Measurements from ENCODE around the gene NECAB2.

NECAB2 gene

GRCh38 chr16:83967091-83967490, 953 bp upstream of the NECAB2 start:
- no peak for DNase-seq

- DNase-seq = no peak
These were observed 335 bp downstream of the NECAB2 start for GRCh38 chr16:83968306-83968851.

DNA sequence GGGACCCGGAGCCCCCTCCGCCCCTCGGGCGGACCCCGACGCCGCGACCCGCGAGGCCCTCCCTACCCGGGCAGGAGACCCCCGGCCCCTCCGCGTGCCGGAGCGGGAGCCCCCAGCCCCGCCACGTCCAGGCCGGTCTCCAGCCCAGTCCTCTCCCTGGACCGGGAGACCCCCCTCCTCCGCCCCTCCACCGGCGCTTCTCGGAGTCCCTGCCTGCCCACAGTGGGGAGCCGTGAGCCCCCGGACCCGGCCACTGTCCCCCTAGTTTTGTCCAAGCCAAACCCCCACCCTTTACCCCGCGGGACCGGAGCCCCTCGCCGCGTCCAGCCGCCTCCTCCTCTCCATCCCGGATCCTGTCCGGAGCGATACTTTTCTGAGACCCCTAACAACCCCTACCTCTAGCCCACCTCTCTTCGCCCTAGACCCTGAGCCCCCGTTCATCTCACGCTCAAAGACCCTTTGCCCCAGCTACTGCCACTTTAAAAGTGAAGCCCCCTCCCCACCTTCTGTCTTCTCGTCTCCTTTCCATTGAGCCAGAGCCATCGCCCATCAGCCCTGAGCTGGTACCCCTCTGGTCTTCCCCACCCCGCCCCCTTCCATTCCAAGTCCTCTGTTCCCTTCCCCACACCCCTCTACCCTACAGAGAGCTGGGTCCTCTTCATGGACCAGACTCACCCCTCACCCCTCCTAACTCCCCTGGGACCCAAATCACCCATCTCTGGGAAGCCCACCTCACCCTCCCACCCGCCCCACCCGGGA, 1.0 kb downstream of the NECAB2 start:
- DNase-seq = no peak

DNA sequence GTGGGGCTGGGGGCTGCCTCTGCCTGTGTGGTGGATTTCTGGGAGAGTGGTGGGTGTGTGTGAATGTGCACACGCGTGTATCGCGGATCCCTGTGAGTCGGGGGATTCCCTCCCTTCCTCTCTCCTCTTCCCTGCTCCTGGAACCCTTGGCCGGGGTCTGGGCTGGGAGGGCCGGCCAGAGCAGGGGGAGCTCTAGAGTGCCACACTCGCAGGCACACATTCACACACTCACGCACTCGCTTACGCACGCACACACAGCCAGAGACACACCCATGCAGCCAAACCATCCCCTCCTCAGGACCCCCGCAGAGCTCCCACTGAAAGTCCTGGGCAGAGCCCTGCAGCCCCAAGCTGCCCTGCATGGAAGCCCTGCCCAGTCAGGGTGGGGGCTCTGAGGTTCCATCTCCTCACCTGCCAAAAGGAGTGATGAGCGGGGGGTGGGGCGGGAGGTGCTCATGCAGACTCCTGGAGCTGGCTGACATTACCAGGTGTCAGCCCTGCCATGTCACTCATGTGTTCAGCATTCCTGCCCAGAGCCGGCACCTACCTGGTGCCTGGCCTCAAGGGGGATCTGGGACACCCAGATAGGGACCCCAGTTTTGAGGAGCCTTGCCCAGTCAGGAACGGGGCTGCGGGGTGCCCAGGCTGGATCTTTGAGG, 1.9 kb downstream of the NECAB2 start:
- no peak for DNase-seq

GRCh38 chr16:83970430-83970815, 2.4 kb downstream of the NECAB2 start:
- DNase-seq = no peak

- DNase-seq = no peak
These were observed 3.4 kb downstream of the NECAB2 start for GRCh38 chr16:83971165-83972130.

GRCh38 chr16:83972256-83973008, 4.4 kb downstream of the NECAB2 start:
- DNase-seq = no peak

DNA sequence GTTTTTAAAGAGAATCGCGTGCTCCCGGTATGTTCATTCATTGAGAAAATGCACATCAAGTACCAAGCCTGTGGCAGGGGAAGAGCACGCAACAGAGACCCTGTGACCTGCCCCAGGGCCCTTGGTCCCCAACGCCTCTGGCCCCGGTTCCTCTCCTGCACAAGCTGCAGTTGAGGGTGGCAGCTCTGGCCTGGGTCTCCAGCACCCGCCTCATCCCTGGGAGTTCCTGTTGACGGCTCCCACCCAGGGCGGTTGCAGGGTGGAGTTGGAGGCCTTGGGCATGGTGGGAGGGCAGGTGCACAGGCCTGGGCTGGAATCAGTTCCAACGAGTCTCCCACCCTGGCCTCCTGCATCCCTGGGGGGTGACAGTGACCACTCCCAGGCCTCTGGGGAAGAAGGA, 5.0 kb downstream of the NECAB2 start:
- DNase-seq = no peak

GRCh38 chr16:83973581-83974385, 5.7 kb downstream of the NECAB2 start:
- no peak for DNase-seq

DNA sequence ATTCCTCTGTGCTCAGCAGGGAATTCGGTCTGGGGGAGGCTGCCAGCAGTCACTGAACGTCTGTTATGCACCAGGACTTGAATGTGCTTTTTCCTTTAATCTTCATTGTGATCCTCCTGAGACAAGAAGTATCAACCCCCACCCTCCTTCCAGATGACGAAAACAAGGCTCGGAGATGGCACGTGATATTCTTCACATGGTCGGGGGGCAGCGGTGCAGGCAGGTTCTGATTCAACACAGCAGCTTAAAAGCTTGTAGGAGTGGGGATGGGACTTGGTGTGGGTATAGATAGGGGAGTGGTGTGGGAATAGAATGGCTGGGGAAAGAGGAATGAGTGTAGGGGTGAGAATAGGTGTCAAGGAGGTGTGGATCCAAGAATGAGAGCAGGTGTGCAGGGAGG, 6.4 kb downstream of the NECAB2 start:
- no peak for DNase-seq

GRCh38 chr16:83975590-83976260, 7.7 kb downstream of the NECAB2 start:
- no peak for DNase-seq

- no peak for DNase-seq
These were observed 9.2 kb downstream of the NECAB2 start for GRCh38 chr16:83977056-83977815.

DNA sequence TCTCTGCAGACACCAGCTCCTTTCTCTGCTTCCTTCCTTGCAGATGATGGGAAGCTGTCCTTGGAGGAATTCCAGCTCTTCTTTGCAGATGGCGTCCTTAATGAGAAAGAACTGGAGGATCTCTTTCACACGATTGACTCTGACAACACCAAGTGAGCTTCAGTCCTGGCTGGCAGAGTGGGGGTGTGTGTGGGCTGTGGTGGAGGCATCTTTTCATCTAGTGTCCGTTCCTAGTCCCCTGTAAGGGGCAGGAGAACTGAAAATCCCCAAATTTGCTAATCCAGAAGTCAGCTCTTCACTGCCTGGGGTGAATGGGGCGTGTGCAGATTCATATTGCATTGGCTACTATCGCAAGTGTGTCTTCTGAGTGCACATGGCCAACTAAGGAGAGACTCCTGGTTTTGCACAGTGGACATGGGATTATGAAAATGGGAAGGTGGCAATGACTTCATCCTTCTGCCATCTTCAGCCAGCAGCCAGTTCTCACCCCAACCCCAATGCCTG, 10.4 kb downstream of the NECAB2 start:
- DNase-seq = no peak

GRCh38 chr16:83979441-83979840, 11.4 kb downstream of the NECAB2 start:
- no peak for DNase-seq

- DNase-seq = no peak
These were observed 12.8 kb downstream of the NECAB2 start for GRCh38 chr16:83980794-83981193.

DNA sequence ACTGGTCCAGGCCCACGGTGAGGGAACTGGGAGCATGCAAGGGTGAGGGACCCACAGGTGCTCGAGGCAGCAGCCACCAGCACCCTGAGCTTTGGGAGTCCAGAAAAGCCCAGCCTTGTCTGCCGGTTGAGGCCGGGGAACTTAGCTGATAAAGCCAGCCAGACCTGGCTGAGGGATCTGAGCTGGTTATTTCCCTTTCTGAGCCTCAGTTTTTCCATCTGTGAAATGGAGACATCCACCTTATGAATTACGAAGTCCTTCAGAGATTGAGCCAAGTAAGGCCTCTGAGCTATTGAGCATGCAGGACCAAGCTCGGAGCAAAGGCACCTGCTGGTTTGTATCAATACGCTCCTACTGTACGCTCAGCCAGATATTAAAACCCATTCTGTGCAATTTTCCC, 13.8 kb downstream of the NECAB2 start:
- no peak for DNase-seq

DNA sequence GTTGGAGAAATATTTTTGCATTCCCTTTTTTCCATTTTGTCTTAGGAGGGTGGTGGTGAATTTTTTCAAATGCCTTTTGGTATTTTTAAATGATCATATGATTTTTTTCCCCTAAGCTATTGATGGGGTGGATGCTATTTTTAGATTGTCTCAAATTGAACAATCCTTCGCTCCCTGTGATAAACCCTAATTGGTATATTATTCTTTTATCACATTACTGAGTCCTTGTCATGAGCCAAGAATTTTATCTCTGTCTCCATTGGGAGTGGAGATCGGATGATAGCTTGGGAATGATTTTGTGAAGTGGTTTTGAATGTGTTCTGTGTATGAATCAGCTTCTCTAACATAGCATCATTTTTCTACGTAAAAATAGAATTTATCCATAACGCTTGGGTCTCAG, 15.4 kb downstream of the NECAB2 start:
- no peak for DNase-seq

- no peak for DNase-seq
These were observed 21.3 kb downstream of the NECAB2 start for GRCh38 chr16:83989300-83989699.

- no peak for DNase-seq
These were observed 22.4 kb downstream of the NECAB2 start for GRCh38 chr16:83990492-83990891.

DNA sequence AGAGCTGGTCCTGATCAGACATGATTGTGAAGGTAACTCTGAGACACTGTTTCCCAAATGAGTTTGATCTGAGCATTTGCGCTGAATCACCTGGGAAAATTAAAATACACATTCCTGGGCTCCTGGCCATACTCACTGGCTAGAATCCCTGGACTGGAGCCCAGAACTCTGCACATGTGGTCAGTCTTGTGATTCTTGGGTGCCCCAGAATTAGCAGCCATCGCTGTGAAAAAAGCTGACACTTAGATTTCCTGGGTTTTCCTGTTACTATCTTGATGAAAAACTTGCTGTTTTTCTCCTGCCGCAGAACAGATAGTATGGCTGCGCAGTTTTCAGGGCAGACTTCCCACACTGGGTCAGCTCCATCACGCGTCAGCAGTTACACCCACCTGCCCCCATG, 24.6 kb downstream of the NECAB2 start:
- no peak for DNase-seq

Measured in activated CD4-positive, alpha-beta T cell treated with anti-CD3 and anti-CD28 coated beads, Interleukin-10, Interleukin-2, amounts not matched to agents 100 ng/mL and 50 ng/mL, durations not matched to agents 16 hours and 8 hours (primary cell).